Motor neuron (in vitro differentiated cells): ENCODE measurements around the gene BAIAP3. TPM values are rescaled to one million over a fixed set of nuclear protein-coding genes. Genes with fewer than 3 reads are reported as not detected.

Experiments
- ATAC-seq, 8 experiments: fragments of 200-7000 bp; cut with Tn5 transposase; replicated peaks in 6 of 8; 2 replicates each; pipeline ENCODE4 v1.8.0; 2021; ENCODE audit warnings: mild to moderate bottlenecking in 8 of 8, moderate library complexity in 8 of 8
- H3K27ac ChIP-seq, 2 donors: fragments of 250-450 bp; sonication (Bioruptor Pico); 2 replicates each; pipeline ENCODE4 v1.9.0; 2021; ENCODE audit warnings: antibody characterized with exemption in 2 of 2, mild to moderate bottlenecking in 2 of 2, moderate library complexity in 1 of 2
- H3K4me1 ChIP-seq, 2 donors: fragments of 250-450 bp; sonication (Bioruptor Pico); replicated peaks in 1 of 2; 2 replicates each; pipeline ENCODE4 v1.6.1; 2021; ENCODE audit warnings: antibody characterized with exemption in 2 of 2, mild to moderate bottlenecking in 2 of 2, moderate library complexity in 1 of 2
- H3K4me3 ChIP-seq, 5 donors: fragments of 250-450 bp; sonication (Bioruptor Pico); 2 replicates each; pipeline ENCODE4 v1.9.0; 2021; ENCODE audit warnings: antibody characterized with exemption in 5 of 5, mild to moderate bottlenecking in 5 of 5, moderate library complexity in 4 of 5
- WGBS, 10 experiments: fragments of 450-650 bp; shearing (Covaris generic); methylation state at CpG; one replicate each; pipeline ENCODE4 v1.0.0; 2022; 5-methylcytosine and 5-hydroxymethylcytosine counted together
- in situ Hi-C, 9 experiments: fragments of 400-800 bp; cut with MboI; loops; one replicate each; pipeline ENCODE4 v1.15.0; 2021; ENCODE audit warnings: low sequenced_read_pairs in 9 of 9, low pct_unique_long_range_greater_than_20kb in 2 of 9; ENCODE audit not compliant: unreplicated experiment in 9 of 9
- total RNA-seq, 8 experiments: library from RNA; unstranded; fragments of 300-600 nt; gene quantifications; 2 replicates each; pipeline versions ENCODE4 v1.2.3 to v1.2.4, GENCODE V29; 2022

BAIAP3 gene
- total RNA-seq, 8 experiments from 2014 or later: 0.40 to 85.8 (median 4.7) TPM

DNA sequence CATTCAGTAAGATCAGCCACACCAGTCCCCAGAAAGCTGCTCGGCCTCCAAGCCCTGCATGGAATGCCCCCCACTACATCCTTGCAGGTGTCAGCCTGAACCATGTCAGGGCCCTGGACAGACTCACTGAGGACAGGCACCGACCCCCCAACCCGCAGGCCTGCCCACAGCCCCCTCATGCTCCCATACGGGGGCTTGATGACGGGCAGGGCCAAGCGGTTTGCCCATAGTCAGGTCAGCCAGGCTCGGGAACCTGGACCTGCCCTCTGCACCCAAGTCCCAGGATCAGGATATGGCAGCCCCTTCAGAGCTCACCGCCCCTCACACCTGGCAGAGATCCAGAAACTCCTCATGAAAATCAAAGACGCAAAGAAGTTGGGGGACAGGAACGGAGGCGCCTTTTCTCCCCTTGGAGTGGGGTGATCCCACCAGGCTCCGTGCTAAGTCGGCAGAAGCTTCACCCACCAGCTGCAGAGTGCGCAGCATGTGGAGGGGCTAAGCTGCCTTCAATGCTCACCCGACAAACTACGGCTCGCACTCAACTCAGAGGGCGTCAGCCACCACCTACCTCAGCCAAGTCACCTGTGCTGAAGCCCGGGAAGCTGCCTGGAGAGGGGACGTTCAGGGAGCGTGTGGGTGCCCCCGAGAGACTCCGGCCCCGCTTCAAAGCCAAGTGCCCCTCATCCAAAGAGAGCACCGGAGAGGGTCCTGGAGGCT, 44.8 kb downstream of the BAIAP3 start:
- H3K27ac ChIP-seq: no peak overlapping the region
- 20 to 100% (median 66%) methylated on average over 1 to 5 of the region's 25 CpGs; no CpG with 5 or more reads in 5 of the 10 experiments for WGBS, 10 experiments

GRCh38 chr16:1378804-1379303, 45.4 kb downstream of the BAIAP3 start:
- peaks cover 9 to 11% of the 10 kb centered on the region in 2 donors for H3K4me1 ChIP-seq
- H3K27ac ChIP-seq: no peak overlapping the region
- 0 to 10% (median 6%) methylated on average over 1 to 6 of the region's 31 CpGs; no CpG with 5 or more reads in 7 of the 10 experiments for WGBS, 10 experiments
- in situ Hi-C loops: no loop called here
- ATAC-seq: peak; percentile 65 to 84 (median 77)
- H3K4me3 ChIP-seq: peak overlapping the region; percentile 31 to 43 (median 39)

More for the DNA sequence above, 44.8 kb downstream of the BAIAP3 start:
- peak overlapping the region in 1 of 5 donors; percentile 37 for H3K4me3 ChIP-seq
- ATAC-seq: no peak
- peaks cover 9 to 11% of the 10 kb centered on the region in 2 donors for H3K4me1 ChIP-seq
- in situ Hi-C loops: no loop called here

- H3K4me1 ChIP-seq: peaks cover 9 to 11% of the 10 kb centered on the region in 2 donors
- 3 to 11% methylated on average over 7 to 11 of the region's 95 CpGs; no CpG with 5 or more reads in 8 of the 10 experiments for WGBS, 10 experiments
- peak; percentile 64 to 87 (median 80) for ATAC-seq
- in situ Hi-C loops: no loop called here
- no peak overlapping the region for H3K27ac ChIP-seq
- peak overlapping the region; percentile 31 to 43 (median 39) for H3K4me3 ChIP-seq
Observed at GRCh38 chr16:1379304-1380076, 46.0 kb downstream of the BAIAP3 start.

- 0 to 100% (median 69%) methylated on average over 1 to 5 of the region's 10 CpGs; no CpG with 5 or more reads in 5 of the 10 experiments for whole genome bisulfite sequencing, 10 experiments
- no peak overlapping the region for H3K27ac ChIP-seq
- ATAC-seq: no peak
- H3K4me1 ChIP-seq: peaks cover 9 to 11% of the 10 kb centered on the region in 2 donors
- peak overlapping the region in 2 of 5 donors; percentile 37 to 40 for H3K4me3 ChIP-seq
- in situ Hi-C loops: no loop called here
Observed at GRCh38 chr16:1380195-1380594, 46.8 kb downstream of the BAIAP3 start.

DNA sequence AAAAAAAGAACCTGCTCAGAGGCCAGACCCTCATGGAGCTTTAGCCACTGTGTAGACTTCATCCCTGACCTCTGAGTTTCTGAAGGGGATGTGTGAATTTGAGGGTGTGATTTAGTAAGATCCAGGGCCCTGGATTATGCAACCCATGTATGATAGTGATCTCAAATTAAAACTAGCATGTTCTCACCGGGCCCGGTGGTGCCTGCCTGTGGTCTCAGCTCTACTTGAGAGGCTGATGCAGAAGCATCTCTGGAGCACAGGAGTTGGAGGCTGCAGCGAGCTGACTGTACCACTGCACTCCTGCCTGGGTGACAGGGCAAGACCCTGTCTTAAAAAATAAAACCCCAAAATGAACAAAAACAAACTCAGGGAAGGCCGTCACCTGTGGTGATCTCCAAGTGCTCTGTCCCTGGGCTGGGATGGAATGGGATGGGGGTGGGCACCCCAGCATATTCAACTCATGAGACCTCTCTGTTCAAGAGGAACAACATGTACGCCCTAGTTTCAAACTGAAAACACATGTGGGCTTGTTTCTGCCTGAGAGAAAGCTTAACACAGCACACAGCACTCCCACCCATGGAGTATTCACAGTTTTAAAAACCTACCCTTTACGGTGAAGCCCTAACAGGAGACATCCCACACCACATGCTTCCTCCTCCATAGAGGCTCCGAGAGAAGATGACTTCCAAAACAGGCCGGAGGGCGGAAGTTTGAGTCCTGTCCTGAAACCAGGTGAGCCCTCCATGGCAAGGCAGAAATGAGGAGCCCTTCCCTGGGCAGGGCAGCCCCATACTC, 48.4 kb downstream of the BAIAP3 start:
- Histone ChIP-seq H3K4me1 (peaks cover 9 to 11% of the 10 kb centered on the region in 2 donors), H3K4me3 (no peak overlapping the region), H3K27ac (no peak overlapping the region)
- 73 to 100% (median 89%) methylated on average over 1 to 5 of the region's 9 CpGs; no CpG with 5 or more reads in 2 of the 10 experiments for WGBS, 10 experiments
- ATAC-seq: no peak
- in situ Hi-C loops: no loop called here

- no CpG with 5 or more reads among the region's 18 CpGs for WGBS, 10 experiments
- ATAC-seq: no peak
- H3K4me1 ChIP-seq: peaks cover 2 to 6% of the 10 kb centered on the region in 2 donors
- in situ Hi-C loops: no loop called here
- H3K4me3 ChIP-seq: no peak overlapping the region
- no peak overlapping the region for H3K27ac ChIP-seq
Observed at GRCh38 chr16:1383556-1383955, 50.1 kb downstream of the BAIAP3 start.

DNA sequence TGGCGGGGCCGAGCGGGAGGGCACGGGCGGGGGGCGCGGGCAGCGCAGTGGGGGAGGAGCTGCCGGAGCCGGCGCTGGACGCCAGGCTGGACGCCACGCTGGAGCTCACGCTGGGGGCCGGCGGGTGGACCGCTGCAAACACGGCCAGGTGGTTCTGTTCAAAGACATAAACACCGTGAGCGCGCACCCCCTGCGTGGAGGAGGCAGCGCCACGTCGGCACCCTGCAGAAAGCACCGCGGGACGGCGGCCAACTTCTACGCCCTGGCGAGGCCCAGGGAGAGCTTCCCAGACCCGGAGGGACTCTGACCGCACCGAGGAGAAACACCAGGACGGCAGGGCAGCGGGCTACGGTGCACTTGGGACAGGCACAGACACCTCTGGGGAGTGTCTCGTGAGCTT, 51.8 kb downstream of the BAIAP3 start:
- Histone ChIP-seq H3K4me1 (no peaks in the 10 kb centered on the region), H3K27ac (no peak overlapping the region), H3K4me3 (no peak overlapping the region)
- no peak for ATAC-seq
- in situ Hi-C loops: no loop called here
- WGBS, 10 experiments: 80 to 88% (median 80%) methylated on average over 1 to 24 of the region's 39 CpGs; no CpG with 5 or more reads in 7 of the 10 experiments

GRCh38 chr16:1387331-1387730, 53.9 kb downstream of the BAIAP3 start:
- WGBS, 10 experiments: 70 to 100% (median 90%) methylated on average over 1 to 3 of the region's 16 CpGs; no CpG with 5 or more reads in 6 of the 10 experiments
- H3K4me1 ChIP-seq: no peaks in the 10 kb centered on the region
- no peak for ATAC-seq
- in situ Hi-C loops: no loop called here
- H3K27ac ChIP-seq: no peak overlapping the region
- no peak overlapping the region for H3K4me3 ChIP-seq

DNA sequence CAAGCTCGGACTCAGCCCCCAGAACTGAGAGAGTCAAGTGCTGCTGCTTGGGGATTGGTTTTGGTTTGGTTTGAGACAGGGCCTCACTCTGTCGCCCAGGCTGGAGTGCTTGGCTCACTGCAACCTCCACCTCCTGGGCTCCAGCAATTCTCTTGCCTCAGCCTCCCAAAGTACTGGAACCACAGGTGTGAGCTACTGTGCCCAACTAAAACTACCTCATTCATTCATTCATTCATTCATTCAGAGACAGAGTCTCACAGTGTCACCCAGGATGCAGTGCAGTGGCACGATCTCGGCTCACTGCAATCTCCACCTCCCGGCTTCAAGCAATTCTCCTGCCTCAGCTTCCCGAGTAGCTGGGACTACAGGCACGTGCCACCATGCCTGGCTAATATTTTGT, 56.3 kb downstream of the BAIAP3 start:
- ATAC-seq: no peak
- H3K4me1 ChIP-seq: no peaks in the 10 kb centered on the region
- H3K27ac ChIP-seq: no peak overlapping the region
- in situ Hi-C loops: no loop called here
- 80 to 86% (median 83%) methylated on average over 1 to 2 of the region's 7 CpGs; no CpG with 5 or more reads in 7 of the 10 experiments for WGBS, 10 experiments
- no peak overlapping the region for H3K4me3 ChIP-seq

DNA sequence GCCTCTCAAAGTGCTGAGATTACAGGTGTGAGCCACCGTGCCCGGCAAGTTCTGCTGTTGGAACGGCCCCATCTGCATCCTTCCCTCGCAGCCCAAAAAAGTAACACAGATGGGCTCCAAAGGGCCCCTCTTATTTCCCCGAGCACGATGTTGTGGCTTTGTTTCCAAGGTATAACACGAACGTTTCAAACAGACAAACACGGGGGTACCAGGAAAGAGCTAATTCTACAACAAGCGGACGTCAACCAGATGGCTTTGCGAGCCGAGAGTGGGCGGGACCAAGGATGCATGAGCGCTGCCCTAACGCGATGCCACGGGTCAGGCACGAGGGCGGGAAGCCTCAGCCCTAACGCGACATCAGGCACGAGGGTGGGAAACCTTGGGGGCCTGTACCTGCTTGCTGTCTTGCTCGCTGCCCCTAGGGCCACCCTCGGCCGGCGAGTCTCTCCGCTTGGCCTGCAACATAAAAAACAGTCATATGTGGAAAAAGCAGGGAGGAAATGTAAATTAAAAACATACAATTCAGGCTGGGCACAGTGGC, 56.9 kb downstream of the BAIAP3 start:
- WGBS, 10 experiments: 60 to 97% (median 83%) methylated on average over 1 to 7 of the region's 28 CpGs; no CpG with 5 or more reads in 6 of the 10 experiments

DNA sequence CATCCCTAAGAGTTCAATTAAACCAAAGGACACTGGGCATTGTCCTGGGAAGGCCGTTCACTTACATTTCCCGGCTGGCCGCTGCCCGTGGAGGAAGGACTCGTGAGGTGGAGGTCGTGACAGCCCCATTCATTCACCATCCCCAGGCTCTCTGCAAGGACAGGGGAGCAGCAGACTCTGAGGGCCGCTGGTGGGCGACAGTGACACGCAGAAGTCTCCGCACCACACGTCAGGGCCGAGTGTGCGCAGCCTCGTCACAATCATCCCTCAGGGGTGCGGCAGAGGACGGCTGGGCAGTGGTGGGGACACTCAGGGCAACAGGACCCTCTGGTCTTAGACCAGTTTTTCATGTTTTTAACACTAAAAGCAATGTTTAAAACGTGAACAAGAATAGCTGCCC, 59.4 kb downstream of the BAIAP3 start:
- 63 to 96% (median 81%) methylated on average over 3 to 7 of the region's 17 CpGs; no CpG with 5 or more reads in 6 of the 10 experiments for WGBS, 10 experiments
- H3K4me1 ChIP-seq: no peaks in the 10 kb centered on the region
- H3K4me3 ChIP-seq: no peak overlapping the region
- in situ Hi-C loops: no loop called here
- H3K27ac ChIP-seq: no peak overlapping the region
- ATAC-seq: no peak

More for the DNA sequence above, 56.9 kb downstream of the BAIAP3 start:
- in situ Hi-C loops: no loop called here
- no peak overlapping the region for H3K27ac ChIP-seq
- no peak overlapping the region for H3K4me3 ChIP-seq
- no peak for ATAC-seq
- no peaks in the 10 kb centered on the region for H3K4me1 ChIP-seq

GRCh38 chr16:1393613-1394176, 60.2 kb downstream of the BAIAP3 start:
- Histone ChIP-seq H3K4me1 (no peaks in the 10 kb centered on the region), H3K4me3 (no peak overlapping the region), H3K27ac (no peak overlapping the region)
- WGBS, 10 experiments: 20 to 96% (median 91%) methylated on average over 2 to 17 of the region's 21 CpGs; no CpG with 5 or more reads in 6 of the 10 experiments
- in situ Hi-C loops: no loop called here
- ATAC-seq: no peak
